GM23248 (cell line): ENCODE results near the gene PBOV1.

Experiments used
- EZH2 ChIP-seq: fragments of 200-600 bp; sonication (generic); IDR thresholded peaks from 2 replicates; pipeline ENCODE4 v1.6.1; 2018; ENCODE audit warnings: antibody characterized with exemption, mild to moderate bottlenecking; ENCODE audit not compliant: insufficient read depth, poor library complexity, severe bottlenecking
- EZH2phosphoT487 ChIP-seq: fragments of 200-600 bp; sonication (generic); IDR thresholded peaks from 2 replicates; pipeline ENCODE4 v1.6.1; 2018; ENCODE audit warnings: antibody characterized with exemption, moderate library complexity, mild to moderate bottlenecking, low read depth; ENCODE audit not compliant: insufficient read depth

GRCh38 chr6:138175596-138175995 is 42.7 kb downstream of the PBOV1 start:
- TF ChIP-seq EZH2 (no peak), EZH2phosphoT487 (no peak)
